ENCODE data around the gene THBS1. TPM values are rescaled to one million over a fixed set of nuclear protein-coding genes. Genes with fewer than 3 reads are reported as not detected.

The THBS1 gene
- total RNA-seq, 2 donors from 2014 or later, result 13.9 to 16.5 TPM

DNA sequence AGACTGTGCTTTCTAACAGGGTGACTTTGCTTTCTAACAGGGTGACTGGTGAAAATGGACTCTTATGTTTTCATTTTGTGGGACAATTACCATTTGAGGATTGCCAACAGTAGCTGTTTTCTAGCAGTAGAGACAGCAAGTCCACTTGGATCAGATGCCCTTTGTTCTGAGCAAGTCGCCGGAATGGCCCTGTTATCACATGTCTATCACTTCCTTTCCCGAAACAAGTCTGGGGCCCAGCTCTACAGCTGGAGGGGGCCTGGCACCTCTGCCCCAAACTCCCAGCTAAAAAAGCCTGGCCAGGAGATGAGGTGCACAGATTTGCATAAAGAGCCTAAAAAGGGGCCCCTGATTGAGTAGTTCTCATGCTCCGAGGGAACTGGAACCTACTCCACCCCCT is 44.6 kb downstream of the THBS1 start:
- 96 to 100% methylated on average over 3 to 4 of the region's 4 CpGs for WGBS, 2 experiments (ENCODE audit: insufficient coverage in 1 of 2, insufficient read length in 1 of 2)
- H3K9me3 Mint-ChIP-seq, result peaks cover 14% of the 10 kb centered on the region
- H3K4me1 Mint-ChIP-seq, result peaks cover 10% of the 10 kb centered on the region
- no peak overlapping the region for H3K4me3 Mint-ChIP-seq
- no peak overlapping the region for H3K27ac Mint-ChIP-seq
- no peaks in the 10 kb centered on the region for H3K36me3 ChIP-seq (ENCODE audit: control insufficient read depth, insufficient read depth, low read length)
- no peaks in the 10 kb centered on the region for H3K27me3 Mint-ChIP-seq (ENCODE audit: insufficient read depth)
- H3K9me3 ChIP-seq (ENCODE audit: control insufficient read depth, low read length), result peaks cover 16% of the 10 kb centered on the region
- H3K27me3 ChIP-seq (ENCODE audit: control insufficient read depth, insufficient read depth, low read length, poor library complexity, severe bottlenecking), result no peaks in the 10 kb centered on the region
- no peak overlapping the region for H3K4me3 ChIP-seq (ENCODE audit: low read length)
- H3K36me3 Mint-ChIP-seq (ENCODE audit: low read depth), result no peaks in the 10 kb centered on the region
- H3K9ac ChIP-seq (ENCODE audit: extremely low read depth, low read length, poor library complexity, severe bottlenecking), result no peak overlapping the region
- H3K27ac ChIP-seq (ENCODE audit: low read depth, low read length), result no peak overlapping the region
- H3K4me1 ChIP-seq (ENCODE audit: control insufficient read depth, insufficient read depth, low read length), result no peaks in the 10 kb centered on the region
- no peak for DNase-seq
- TF ChIP-seq, protein P1, sequence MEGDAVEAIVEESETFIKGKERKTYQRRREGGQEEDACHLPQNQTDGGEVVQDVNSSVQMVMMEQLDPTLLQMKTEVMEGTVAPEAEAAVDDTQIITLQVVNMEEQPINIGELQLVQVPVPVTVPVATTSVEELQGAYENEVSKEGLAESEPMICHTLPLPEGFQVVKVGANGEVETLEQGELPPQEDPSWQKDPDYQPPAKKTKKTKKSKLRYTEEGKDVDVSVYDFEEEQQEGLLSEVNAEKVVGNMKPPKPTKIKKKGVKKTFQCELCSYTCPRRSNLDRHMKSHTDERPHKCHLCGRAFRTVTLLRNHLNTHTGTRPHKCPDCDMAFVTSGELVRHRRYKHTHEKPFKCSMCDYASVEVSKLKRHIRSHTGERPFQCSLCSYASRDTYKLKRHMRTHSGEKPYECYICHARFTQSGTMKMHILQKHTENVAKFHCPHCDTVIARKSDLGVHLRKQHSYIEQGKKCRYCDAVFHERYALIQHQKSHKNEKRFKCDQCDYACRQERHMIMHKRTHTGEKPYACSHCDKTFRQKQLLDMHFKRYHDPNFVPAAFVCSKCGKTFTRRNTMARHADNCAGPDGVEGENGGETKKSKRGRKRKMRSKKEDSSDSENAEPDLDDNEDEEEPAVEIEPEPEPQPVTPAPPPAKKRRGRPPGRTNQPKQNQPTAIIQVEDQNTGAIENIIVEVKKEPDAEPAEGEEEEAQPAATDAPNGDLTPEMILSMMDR (conservative IDR thresholded peaks at IDR 0.05), result no peak

DNA sequence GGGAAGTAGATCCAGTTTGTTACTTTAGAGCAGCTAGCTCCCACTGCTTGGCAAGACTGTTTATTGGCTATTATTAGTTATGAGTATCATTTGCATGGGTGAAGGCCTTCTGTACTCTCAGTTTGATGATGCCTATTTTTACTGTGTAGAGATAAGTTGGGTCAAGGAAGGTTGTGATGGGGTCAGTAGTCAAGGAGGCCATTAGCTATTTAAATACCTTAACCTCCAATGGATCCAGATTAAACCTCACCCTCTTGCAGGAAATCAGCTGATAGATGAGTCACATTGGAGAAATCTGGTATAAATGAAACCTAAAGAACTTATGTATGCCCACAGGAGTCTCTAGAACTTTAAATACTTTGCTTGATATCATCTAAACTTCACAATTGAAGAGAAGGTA is 45.0 kb downstream of the THBS1 start:
- H3K4me1 Mint-ChIP-seq, result peaks cover 10% of the 10 kb centered on the region
- TF ChIP-seq, protein P1 (conservative IDR thresholded peaks at IDR 0.05), result no peak
- H3K9me3 Mint-ChIP-seq, result peaks cover 14% of the 10 kb centered on the region
- no peak overlapping the region for H3K27ac Mint-ChIP-seq
- H3K27me3 Mint-ChIP-seq (ENCODE audit: insufficient read depth), result no peaks in the 10 kb centered on the region
- no peaks in the 10 kb centered on the region for H3K36me3 ChIP-seq (ENCODE audit: control insufficient read depth, insufficient read depth, low read length)
- H3K9ac ChIP-seq (ENCODE audit: extremely low read depth, low read length, poor library complexity, severe bottlenecking), result no peak overlapping the region
- DNase-seq, result no peak
- H3K4me3 ChIP-seq (ENCODE audit: low read length), result no peak overlapping the region
- H3K9me3 ChIP-seq (ENCODE audit: control insufficient read depth, low read length), result peaks cover 16% of the 10 kb centered on the region
- no peaks in the 10 kb centered on the region for H3K4me1 ChIP-seq (ENCODE audit: control insufficient read depth, insufficient read depth, low read length)
- no peaks in the 10 kb centered on the region for H3K36me3 Mint-ChIP-seq (ENCODE audit: low read depth)
- no peaks in the 10 kb centered on the region for H3K27me3 ChIP-seq (ENCODE audit: control insufficient read depth, insufficient read depth, low read length, poor library complexity, severe bottlenecking)
- no peak overlapping the region for H3K27ac ChIP-seq (ENCODE audit: low read depth, low read length)
- H3K4me3 Mint-ChIP-seq, result no peak overlapping the region

DNA sequence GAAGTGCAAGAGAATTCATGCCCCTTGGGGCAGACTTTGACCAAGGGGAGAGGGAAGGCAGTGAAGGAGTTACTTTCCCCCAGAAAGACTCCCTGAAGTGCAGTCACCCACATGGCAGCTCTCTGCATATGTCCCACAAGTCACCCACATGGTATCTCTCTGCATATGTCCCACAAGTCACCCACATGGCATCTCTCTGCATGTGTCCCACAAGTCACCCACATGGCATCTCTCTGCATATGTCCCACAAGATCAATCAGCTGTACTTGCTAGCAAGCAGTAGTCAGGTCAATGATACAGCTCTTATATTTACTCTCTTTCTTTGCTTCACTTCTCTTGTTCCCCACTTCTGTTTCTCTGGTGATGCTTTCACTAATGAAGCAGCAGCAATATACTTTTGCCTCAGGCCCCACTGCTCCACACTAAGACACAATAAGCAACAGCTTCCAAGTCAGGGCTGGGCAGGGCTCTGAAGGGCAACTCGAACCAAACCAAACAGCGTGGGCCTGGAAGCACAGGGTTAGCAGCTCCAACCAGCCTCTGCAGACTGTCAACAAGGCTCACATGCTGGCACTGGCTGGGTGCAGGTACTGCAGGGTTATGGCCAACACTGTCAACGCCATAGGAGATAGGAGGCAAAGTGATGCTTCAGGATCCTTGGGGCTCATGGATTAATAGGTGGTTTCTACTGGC is 46.7 kb downstream of the THBS1 start:
- Mint-ChIP-seq H3K4me3 (no peak overlapping the region), H3K9me3 (peaks cover 14% of the 10 kb centered on the region), H3K4me1 (peaks cover 10% of the 10 kb centered on the region), H3K27ac (no peak overlapping the region), H3K27me3 (ENCODE audit: insufficient read depth) (no peaks in the 10 kb centered on the region), H3K36me3 (ENCODE audit: low read depth) (no peaks in the 10 kb centered on the region)
- 96 to 100% methylated on average over 1 to 3 of the region's 3 CpGs for WGBS, 2 experiments (ENCODE audit: insufficient coverage in 1 of 2, insufficient read length in 1 of 2)
- H3K9me3 ChIP-seq (ENCODE audit: control insufficient read depth, low read length), result peaks cover 16% of the 10 kb centered on the region
- no peak overlapping the region for H3K4me3 ChIP-seq (ENCODE audit: low read length)
- no peak for DNase-seq
- H3K27me3 ChIP-seq (ENCODE audit: control insufficient read depth, insufficient read depth, low read length, poor library complexity, severe bottlenecking), result no peaks in the 10 kb centered on the region
- no peaks in the 10 kb centered on the region for H3K4me1 ChIP-seq (ENCODE audit: control insufficient read depth, insufficient read depth, low read length)
- no peak overlapping the region for H3K27ac ChIP-seq (ENCODE audit: low read depth, low read length)
- TF ChIP-seq, protein P1 (conservative IDR thresholded peaks at IDR 0.05), result no peak
- H3K9ac ChIP-seq (ENCODE audit: extremely low read depth, low read length, poor library complexity, severe bottlenecking), result no peak overlapping the region
- H3K36me3 ChIP-seq (ENCODE audit: control insufficient read depth, insufficient read depth, low read length), result no peaks in the 10 kb centered on the region
